Activated naive CD8-positive, alpha-beta T cell treated with anti-CD3 and anti-CD28 coated beads, Interleukin-2, amount 50 U/mL, for 16 hours (primary cell): Measurements from ENCODE around the gene MC2R.

Experiments
- DNase-seq: peaks from one replicate; pipeline ENCODE4 v3.0.0-alpha.2; 2020; ENCODE audit warnings: low read depth, low spot score

Gene MC2R

GRCh38 chr18:13915391-13915790 is at the start of gene MC2R:
Gene MC2R, minus strand, starts transcription at chr18:13915536. Its CDS starts 30,018 bp downstream, at chr18:13885518.
- DNase-seq, result no peak

- no peak for DNase-seq
Measured at GRCh38 chr18:13945811-13946210, 30.5 kb upstream of the MC2R start.

DNA sequence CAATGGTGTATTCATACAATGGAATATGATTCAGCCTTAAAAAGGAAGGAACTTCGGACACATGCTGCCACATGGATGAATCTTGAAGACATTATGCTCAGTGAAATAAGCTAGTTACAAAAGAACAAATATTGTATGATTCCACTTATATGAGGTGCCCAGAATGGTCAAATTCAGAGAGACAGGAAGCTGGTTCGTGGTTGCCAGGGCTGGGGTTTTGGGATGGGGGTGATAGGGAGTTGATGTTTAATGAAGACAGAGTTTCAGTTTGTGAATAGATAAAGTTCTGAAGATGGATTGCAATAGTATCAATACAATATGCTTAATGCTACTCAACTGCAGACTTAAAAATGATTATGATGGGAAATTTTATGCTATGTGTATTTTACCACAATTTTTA is 28.0 kb upstream of the MC2R start:
- no peak for DNase-seq

DNA sequence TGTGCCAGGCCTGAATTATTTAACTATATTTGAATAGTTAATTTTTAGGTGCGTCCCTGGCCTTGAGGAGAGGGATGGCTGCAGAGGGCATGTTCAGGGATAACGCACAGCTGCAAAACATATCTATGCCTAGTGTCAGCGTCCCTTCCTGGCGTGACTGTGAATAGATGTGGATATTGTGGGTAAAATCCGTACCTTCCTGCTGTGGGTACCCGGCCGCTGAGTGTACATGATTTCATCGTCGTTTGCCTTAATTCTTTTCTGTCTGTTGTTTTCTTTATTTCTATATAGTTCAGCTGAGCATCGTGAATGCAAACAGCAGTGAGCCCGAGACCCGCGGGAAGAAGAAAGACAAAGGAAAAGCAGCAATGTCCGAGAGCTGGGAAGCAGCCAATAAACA is 25.0 kb upstream of the MC2R start:
- DNase-seq, result no peak

GRCh38 chr18:13934676-13935075 is 19.3 kb upstream of the MC2R start:
- no peak for DNase-seq

DNA sequence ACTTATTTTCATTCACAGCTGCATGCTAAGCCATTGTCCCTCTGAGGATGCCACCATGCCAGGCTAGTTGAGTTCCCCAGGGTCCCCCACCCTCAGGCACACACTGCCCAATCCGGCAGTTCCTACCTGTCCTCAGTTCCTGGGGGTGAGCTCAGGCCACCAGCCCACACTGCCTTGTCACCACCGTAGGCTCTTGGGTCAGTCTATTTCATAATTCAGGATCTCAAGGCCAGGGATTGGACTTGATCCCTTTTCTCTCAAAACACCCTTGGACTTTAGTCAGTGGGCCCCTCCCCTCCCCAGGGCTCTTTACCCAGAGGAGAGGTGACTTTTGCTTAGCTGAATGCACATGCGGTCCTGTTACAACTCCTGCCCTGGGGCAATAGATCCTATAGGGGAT is 18.7 kb upstream of the MC2R start:
- no peak for DNase-seq

- no peak for DNase-seq
Measured at GRCh38 chr18:13932285-13933025, 17.1 kb upstream of the MC2R start.

- DNase-seq, result no peak
Measured at GRCh38 chr18:13930964-13931363, 15.6 kb upstream of the MC2R start.

DNA sequence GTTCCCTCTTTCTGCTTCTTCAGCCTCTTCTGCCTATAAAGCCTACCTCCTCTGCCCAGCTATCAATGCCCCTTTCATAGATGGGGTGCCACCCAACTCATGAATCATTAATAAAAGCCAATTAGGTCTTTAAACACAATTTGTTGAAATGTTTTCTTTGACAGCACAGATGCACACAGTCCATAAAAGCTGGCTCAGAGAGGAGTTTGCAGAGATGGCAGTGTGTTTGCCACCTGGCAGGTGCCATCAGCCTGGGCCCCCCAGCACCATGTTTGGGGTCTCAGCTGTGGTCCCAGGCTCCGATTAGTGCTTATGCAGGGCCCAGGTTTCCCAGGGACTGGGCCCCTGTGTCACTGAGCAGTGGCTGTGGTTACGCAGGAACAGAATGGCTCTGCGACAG is 7.9 kb upstream of the MC2R start:
- no peak for DNase-seq

- no peak for DNase-seq
Measured at GRCh38 chr18:13918898-13919297, 3.6 kb upstream of the MC2R start.

- DNase-seq, result no peak
Measured at GRCh38 chr18:13917401-13917800, 2.1 kb upstream of the MC2R start.

DNA sequence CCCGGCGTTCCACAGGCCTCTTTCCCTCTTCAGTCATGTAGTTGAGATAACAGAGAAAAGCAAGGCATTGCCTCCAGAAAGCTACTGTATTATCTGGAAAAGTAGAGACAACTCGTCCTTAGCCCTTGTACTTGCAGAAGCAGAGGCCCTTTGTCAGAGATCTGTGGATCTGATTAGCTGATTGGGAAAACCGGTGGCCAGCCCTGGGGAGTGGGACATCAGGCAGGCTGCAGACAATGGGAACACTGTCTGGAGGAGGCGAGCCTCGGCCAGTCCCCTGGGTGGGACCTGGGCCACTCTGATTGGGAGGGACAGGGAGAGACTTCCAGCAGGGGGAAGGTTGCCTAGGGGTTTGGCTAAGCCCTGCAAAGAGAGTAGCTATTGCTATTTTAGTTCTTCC is 1.2 kb upstream of the MC2R start:
- no peak for DNase-seq

GRCh38 chr18:13915995-13916431 is 677 bp upstream of the MC2R start:
- no peak for DNase-seq

DNA sequence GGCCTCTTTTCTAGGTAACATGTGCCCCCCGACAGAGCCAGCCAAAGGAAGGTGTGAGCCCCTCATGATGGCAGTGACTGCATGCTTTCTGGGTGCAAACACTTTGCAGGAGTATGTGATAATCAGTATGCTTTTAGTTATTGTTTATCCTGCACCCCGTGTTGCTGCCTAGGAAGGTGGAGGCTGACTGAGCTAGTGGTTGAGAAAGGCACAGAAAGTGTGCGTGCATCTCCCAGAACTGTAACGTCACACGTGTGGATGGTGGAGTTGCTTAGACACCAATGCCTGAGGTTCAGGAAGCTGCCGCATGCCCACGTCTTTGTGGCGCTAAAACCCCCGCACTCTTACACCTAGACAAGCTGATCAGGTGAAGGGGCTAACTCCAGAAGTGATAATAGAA is 580 bp downstream of the MC2R start:
- DNase-seq, result no peak

DNA sequence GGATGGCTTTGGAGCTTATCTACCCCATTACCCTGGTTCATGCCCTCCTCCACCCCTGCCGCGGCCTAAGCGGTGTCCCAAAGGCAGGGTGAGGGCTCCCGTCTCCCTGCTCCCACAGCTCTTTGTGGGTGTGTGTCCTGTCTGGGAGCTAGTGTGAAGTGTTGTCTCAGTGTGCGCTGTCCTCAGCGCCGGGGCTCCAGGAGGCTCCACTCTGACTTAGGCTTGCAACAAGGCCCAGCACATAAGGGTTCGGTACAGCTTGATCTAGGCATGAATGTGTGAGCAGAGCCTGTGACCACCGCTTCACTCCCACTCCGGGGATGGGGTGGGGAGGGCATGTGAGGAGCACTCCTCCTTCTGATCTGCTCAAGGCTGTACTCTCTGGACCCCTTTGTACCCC is 1.2 kb downstream of the MC2R start:
- no peak for DNase-seq

DNA sequence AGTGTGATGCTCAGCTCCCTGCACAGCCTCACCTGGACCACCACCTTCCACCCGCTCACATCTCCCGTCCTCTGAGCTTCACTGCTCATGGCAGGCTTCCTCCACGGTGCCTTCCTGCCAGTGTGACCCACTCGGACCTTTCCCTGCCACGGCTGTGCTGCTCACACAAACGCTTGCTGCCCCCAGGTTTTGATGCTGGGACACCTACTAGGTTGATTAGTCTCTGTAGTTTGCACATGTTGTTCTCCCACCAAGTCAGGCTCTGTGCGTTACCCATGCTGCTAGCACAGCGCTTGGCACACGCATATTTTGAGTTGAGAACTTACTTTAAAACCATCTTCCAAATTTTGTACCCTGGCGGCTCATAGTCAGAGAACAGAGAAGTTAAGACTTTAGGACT is 2.1 kb downstream of the MC2R start:
- DNase-seq, result no peak

DNA sequence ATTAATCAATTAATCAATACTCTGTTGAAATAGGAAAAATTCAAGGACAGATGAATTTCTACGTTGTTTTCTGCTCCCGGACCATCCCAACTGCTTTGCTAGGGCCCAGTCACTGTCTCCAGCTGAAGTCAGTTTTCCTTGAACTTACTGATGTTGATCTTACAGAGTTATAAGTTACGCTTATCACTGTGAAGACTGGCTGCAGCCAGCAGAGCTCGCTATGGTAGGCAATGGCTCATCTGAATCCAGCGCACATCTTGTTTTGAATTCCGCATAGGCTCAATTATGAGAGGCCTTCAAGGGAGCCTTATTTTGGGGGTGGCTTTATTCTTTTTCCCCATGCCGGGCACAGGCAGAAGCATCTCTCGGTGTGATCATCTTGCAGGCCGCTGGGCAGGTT is 2.7 kb downstream of the MC2R start:
- no peak for DNase-seq

GRCh38 chr18:13910986-13911385 is 4.3 kb downstream of the MC2R start:
- no peak for DNase-seq

- DNase-seq, result no peak
Measured at GRCh38 chr18:13910501-13910900, 4.8 kb downstream of the MC2R start.

DNA sequence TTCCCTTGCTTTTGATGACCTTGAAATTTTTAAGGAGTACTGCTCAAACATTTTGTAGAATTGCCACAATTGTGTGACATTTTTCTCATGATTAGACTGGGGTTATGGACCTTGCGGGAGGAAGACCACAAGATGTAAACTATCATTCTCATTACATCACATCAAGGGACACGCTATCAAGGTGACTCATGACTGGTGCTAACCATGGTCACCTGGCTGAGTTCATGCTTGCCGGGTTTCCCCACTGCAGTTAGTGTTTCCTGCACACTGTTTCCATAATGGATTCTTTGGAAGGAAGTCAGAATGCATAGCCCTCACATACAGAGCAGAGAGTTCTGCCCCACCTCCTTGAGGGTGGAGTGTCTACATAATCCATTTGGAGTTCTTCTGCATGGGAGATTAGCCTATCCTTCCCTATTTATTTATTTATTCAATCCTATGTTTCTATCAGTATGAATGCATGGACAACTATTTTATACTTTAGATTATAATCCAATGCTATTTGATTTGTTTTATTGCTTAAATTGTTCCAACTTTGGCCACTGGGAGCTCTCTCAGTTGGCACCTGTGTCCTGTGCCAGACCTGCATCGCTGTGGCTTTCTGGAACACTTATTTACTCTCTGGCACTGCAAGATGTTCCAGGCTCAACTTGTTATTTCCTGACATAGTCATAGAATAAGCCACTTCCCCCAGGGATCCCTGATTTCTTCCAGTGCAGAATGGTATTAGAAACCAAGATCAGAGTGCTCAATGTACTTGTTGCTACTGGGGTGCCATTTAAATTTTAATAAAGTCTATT is 6.0 kb downstream of the MC2R start:
- no peak for DNase-seq

GRCh38 chr18:13900633-13901032 is 14.7 kb downstream of the MC2R start:
- DNase-seq, result no peak

DNA sequence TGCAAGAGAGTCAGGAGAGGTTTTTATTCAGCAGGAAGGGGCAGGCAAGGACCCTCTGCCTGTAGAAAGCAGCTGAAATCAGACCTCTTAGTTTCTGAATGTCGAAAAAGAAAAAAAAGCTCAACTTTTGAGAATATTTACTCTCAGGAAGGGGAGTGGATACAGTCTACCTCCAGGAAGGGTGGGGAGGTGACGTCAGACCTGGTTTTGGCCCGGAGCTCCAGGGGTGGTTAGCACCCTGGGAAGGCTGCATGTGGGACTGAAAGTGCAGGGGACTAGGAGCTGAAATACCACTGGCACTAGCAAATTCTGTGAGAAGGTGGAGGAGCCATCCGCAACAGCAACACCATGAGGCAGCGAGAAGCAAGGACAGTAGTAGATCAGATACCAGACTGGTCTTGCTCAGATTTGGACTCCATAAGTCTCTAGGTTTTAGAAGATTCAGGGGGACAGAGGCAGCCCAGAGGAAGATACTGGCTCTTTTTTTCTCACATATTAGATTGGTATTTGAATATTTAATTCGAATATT is 19.8 kb downstream of the MC2R start:
- DNase-seq, result no peak

- DNase-seq, result no peak
Measured at GRCh38 chr18:13894531-13894930, 20.8 kb downstream of the MC2R start.
